HG03342 (cell line): Measurements from ENCODE around the gene IFFO2.
"Not testable (repeated sequence)": the region's sequence is repeated elsewhere in the genome, so short reads cannot be mapped to it uniquely, and the experiment has no call there.

ENCODE experiments used
- ATAC-seq: cut with Tn5 transposase; IDR thresholded peaks from one replicate; pipeline ENCODE4 v1.9.1; 2021; ENCODE audit warnings: mild to moderate bottlenecking, moderate library complexity; ENCODE audit not compliant: unreplicated experiment

IFFO2 gene

DNA sequence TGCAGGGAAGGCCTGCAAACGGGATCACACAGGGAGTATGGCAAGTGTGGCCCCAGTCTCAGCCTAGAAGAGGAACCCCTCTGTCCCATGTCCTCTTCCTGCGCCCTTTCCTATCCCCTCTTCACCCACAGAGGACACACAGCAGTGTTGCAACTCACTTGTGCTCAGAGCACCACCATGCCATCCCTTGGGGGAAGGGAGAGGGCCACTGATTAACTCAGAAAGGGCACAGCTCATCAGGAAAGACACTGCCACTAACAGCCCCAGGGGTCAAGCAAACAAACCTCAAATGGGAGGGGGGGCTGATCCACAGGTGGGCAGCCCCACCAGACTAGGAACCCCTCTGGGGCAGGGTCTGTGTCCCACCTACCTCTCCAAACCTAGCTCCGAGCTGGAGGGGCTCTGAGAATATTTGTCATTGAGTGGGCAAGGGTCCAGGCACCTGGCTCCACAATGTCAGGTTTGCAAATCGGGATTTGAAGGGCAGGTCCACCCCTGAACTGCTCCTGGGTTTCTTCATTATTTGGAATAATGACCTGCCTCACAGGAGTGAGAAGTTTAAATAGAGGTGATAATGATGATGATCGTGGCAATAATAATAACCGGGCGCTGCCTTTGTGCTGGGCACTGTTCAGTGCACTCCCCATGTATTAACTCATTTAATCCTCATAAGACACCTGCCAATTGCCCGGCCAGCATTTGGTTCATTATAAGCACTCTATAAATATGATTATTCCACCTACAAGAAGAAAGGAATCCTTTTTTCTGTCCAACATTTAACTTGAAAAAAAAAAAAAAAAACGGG lies 55.1 kb downstream of the IFFO2 start:
- ATAC-seq, result no peak

DNA sequence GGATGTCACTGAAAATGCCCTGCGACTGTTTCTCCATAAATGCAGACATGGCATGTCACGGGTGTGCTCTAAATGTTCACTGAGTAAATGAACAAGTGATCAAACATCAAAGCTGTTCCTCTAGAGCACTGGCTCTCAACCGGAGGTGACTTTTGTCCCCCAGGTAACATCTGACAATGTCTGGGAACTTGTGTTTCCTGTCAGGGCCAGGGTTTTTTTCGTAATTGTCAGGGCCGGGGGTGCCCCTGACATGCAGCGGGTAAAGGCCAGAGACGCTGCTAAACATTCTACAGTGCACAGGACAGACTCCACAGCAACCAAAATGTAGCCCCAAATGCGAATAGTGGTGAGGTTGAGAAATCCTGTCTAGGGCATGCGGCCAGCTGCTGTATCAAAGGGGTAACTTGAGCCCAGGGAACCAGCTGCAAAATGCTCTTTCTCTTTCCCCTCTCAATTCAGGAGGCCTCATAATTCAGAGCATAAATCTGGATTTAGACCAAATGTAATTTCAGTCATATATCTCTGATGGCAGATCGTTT lies 56.1 kb downstream of the IFFO2 start:
- no peak for ATAC-seq

DNA sequence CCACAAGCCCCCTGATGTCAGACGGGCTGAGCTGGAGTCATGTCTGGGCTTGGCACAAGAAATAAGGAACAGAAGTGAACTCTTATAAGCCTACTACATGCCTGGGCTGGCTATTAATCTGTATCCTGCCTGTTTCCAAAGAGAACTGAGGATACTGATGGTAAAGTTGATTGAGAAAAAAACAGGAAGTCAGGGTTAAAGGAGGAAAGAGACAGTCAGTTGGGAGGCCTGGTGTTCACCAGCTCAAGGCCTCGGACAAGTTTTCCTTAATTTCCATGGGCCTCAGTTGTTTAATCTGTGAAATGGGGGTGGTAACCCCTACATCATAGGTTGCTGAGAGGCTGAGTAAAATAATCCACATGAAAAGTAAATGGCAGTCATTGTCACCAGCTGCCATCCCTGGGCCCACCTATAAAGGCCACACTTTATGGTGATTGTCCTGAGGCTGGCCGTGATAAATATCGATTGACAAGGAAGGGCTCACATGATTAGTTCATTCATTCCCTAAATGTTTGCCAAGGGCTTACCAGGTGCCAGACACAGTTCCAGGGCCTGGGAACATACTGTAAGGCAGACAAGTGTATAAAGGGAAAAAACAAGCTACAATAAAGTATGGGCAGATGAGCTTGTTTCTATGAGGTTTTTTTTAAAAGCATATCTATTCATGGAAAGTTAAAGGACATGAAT lies 57.0 kb downstream of the IFFO2 start:
- no peak for ATAC-seq

DNA sequence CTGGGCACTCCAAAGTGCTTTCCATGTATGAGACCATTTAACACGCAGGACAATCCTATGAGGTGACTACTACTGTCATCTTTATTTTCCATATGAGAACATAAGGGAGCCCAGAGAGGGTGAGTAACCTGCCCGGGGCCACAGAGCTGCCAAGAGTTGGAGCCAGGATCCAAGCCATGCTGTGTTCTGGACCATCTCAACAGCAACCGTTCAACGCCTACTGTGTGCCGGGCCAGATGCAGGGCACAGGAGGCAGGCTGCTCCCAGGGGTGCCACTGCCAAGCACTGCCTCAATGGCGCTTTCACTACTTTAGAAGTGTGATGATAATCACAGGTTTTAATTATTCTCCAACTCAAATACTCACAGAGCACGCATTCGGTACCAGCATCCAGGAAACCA lies 57.9 kb downstream of the IFFO2 start:
- no peak for ATAC-seq

DNA sequence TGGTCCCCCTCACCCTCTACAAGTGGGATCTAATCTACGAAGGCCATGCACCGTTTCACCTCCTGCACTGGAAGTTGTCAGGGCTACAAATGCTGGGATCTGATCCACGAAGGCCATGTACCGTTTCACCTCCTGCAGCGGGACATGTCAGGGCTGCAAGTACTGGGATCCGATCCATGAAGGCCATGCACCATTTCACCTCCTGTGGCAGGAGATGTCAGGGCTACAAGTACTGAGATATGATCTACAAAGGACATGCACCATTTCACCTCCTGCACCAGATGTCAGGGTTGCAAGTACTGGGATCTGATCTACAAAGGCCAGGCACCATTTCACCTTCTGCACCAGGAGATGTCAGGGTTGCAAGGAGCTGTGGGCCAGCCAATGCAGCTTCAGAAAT lies 61.2 kb downstream of the IFFO2 start:
- ATAC-seq, result no peak

DNA sequence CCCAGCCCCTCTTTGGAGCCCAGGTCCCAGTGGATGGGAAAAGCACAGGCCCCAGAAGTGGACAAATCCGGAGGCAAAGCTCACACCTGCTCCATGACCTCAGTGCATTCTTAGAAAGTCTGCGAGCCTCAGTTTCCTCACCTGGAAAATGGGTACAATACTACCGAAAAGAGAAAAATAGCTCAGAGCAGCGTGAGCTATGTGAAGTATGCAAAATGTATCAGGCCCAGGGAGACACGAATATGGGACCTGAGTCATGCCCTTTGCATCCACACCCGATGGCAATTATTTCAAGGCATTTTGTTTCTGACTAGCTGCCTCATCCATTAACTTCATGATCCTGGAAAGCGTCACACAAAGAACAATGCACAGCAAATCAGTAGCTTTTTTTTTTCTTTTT lies 63.4 kb downstream of the IFFO2 start:
- ATAC-seq, result no peak

DNA sequence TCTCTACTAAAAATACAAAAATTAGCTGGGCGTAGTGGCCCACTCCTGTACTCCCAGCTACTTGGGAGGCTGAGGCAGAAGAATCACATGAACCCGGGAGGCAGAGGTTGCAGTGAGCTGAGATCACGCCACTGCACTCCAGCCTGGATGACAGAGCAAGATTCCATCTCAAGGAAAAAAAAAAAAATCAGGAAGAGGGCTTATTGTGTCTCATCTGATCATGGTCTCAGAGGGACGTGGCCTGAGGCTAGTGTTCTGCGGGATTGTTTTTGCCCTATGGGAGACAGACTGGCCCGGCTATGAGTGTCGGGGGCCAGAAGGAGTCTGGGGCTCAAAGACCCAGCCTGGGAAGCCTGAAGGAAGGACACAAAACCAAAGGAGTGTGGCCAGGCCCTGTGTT lies 64.6 kb downstream of the IFFO2 start:
- ATAC-seq, result not testable (repeated sequence)

DNA sequence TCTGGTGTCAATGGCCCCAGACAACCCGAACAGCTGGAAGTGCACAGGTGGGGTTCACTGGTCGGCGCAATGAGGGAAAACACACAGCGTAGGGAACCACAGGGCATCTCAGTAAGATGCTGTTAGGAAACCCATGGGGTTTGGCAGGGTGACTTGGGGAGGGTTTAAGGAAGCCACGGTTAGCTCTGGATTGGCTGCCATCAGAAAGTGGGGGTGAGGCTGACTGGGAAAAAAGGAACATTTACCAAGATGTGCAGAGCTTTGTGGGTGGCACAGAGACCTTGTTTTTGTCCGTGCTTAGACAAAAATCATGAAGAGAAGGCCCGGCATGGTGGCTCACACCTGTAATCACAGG lies 65.1 kb downstream of the IFFO2 start:
- ATAC-seq, result no peak

DNA sequence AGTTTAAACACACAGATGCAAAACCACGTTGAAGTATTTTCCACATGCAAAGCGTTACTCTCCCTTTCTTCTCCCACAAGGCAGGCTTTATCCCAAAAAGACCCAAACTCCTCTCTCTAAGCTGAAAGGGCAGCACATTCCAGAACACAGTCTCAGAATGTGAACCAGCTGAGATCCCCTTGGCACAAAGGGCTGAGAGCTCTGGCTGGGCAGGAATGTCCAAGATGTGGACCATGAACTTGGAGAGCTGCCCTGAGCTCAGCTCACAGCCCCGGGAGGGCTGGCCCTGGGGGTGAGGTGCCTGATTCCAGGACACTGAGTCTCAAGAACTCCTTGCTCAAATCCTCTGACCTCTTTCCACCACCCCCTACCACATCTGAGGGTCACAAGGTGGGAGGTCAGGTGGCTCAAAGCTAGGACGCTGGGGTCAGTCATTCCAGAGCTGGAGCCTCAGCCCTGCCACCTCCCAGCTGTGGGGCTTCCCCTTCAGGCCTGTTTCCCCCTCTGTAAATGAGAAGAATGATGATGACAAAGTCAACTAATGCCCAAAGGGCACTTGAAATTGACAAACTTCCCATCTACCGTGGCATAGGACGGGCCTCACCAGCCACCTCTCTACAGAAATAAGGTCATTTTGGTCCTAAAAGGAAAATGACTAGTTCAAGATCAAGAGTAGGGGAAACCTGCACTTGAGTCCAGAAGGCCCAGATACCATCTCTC lies 65.6 kb downstream of the IFFO2 start:
- no peak for ATAC-seq

DNA sequence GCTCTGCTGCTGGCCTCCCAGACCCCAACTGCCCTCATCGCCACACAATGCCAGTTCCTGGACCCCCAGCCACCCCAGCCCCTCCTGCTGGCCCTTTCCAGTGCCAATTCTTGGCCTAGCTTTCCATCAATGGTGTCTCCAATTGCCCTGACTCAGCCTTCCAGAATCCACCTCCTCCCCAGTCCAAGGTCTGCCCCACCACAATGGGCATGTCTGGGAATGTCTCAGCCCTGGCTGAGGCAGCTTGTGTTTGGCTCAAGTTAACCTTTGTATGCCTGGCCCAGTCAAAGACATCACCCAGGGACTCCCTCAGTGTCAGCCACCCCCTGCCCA lies 70.5 kb downstream of the IFFO2 start:
- ATAC-seq, result no peak

DNA sequence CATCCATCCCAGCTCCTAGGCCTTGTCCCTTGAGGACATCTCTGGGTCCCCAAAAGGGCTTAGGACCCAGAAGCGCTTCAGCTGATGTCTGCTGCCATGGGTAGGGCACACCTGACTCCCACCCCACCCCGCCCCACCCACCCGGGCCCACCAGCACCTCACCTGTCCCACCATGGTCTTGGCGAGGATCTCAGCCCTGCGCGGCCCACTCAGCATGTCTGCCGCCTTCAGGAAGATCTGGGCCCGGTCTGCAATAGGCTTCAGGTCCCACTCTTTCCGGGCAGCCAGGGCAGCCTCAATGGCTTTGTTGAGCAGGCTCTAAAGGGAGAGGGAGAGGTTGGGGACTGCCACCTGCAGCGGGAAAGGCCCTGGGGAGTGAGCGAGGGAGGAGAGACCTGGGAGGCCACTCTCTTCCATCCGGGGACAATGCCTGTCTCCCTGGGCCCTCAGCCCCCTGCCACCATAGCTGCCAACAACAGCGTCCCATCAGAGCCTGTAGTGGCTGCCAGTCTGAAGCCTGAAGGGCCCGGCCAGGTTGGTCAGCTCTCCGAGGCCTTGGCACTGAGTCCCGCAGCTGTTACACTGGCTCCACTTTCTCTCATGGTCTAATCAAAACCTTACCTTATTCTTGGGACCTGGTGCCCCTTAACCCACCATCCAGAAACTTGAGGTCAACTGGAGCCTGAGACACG lies 71.0 kb downstream of the IFFO2 start:
- ATAC-seq, result no peak

DNA sequence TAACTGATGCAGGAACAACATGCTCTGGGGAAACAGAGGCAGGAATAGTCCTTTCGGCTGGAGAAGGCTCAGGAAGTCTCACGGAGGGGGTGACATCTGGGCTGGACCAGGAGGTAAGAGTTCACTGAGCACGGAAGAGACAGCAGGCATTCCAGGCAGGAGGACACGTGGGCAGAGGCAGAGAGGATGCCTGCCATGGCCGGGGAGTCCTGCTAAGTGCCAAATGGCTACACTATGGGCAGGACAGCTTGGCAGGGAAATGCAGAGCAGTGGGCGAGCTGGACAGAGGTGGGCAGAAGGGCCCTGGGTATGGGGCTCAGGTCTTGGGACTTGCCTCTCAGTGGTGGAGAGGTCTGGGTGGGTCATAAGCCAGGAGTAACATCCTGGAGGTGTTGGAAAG lies 71.7 kb downstream of the IFFO2 start:
- no peak for ATAC-seq

DNA sequence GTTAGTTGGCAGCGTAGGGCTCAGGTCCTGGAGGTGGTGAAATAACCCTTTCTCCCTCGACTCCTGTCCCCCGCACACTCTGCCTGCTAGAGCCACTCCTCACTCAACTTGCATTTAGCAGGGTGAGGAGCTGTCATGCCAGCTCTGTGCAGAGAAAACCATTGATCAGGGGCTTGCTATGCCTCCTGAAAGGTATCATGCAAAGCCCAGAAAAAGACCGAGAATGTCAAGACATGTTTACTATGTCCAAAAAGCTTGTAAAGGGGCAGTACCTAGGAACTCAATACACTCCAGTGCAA lies 72.1 kb downstream of the IFFO2 start:
- no peak for ATAC-seq

DNA sequence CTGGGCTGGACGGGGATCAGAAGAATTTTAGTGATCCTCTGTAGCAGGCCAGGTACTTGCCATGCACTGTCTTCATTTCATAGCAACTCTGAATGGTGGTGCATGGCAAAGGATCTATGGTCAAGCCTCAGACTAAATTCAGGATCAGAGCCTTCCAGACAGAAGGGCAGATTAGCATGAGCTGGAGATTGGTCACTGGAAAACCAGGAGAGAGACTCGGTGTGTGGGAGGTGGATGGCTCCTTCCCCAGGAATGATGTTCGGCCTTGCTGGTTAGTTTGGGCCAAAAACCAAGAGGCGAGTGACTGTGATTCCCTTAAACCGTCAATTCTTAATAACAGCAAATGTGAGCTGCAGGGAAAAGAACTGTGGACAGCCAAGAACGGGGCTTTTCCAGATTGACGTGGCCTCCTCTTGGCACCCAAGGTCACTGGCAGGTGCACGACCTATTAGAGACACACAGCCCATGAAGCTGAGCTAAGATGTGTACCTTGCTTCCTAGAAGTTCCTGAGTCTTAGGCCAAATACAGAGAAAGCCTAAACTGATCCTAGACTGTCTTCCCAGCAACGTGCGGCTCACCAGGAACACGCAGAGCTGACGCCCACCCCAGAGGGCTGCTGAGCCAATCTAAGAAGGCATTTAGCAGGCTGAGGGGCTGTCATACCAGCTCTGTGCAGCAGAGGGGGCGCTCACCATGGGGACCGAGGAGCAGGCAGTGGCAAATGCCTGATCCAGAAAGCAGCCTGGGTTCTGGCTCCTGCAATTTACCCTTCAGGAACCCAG lies 72.6 kb downstream of the IFFO2 start:
- ATAC-seq, result peak; percentile 51

DNA sequence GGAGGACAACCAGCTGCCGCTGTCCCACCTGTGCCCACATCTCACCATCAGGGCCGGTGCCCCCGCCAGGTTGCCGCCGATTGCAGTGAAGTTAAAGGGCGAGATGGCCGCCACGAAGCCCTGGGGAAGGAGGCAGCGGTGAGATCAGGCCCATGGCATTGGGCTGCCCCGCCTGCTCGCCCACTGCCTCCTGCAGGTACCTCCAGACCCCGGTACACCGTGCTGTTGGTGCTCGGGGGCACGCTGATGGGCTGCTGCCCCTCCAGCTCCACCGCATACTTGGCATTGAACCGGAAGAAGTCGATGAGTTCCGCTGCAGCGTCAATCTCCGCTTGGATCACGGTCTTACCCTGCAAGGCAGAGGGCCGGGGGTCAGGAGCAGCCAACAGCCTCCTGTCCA lies 73.4 kb downstream of the IFFO2 start:
- no peak for ATAC-seq

DNA sequence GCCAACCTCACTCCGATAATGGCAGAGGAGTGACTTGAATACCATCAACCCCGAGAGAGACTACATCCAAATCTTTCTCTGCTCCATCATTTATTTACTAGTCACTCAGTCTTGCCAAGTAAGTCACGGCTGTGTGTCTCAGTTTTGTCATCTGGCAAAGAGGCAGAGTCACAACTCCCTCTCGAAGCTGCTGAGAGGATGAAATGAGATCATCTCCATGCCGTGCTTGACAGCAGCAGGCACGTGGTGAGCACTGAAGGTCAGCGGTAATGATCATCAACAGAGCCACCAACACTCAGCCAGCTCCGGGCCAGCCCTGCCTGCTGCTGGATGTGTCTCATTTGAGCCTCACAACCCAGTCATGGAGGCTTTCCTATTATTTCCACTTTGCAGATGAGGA lies 74.0 kb downstream of the IFFO2 start:
- ATAC-seq, result no peak

DNA sequence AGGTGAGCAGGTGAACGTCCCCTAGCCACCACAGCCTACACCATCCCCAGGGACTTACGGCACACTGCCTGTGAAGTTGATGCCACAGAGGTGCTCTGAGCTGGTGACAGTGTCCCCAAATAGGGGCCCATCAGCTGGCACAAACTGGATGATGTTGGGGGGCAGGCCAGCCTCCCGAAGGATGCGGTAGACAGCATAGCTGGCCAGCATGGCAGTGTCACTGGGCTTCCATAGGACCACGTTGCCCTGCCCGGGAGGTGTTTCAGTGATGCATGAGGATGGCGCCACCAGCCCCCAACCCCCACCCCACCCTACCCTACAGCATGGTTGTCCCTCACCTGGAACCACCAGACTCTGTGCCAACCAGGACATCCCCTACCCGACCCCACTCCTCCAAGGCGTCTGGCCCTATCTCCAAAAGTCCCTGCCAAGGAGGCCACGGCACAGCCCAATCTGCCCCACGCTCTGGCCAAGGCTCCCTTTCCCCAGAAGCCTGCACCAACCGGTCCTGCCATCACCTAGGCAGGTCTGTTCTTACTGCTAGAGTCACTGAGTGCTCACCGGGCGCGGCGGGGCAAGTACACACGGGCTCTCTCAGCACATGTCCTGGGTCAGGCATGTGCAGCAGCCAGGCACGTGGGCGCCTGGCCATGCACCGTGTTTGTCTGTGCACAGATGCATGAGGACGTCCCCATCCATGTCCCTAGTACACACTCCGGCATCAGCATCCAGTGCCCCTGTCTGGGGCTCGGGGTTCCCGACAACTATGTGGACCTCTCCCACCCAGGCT lies 74.6 kb downstream of the IFFO2 start:
- ATAC-seq, result no peak

DNA sequence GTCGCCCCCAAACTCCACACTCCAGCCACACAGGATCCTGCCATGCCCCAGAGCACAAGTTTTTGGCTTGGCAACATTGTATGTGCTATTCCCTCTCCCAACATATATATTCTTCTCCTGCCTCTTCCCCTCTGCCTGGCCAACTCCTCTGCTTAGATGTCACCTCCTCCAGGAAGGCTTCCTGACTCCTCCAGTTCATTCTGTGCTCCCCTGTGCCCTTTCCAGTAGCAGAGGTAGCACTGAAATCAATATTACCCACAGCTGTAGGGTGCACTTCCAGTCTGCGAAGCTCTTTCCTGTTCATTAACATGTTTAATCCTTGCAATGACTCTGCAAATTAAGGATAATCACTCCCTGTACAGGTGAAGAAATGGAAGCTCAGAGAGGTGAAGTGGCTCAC lies 75.3 kb downstream of the IFFO2 start:
- ATAC-seq, result no peak

DNA sequence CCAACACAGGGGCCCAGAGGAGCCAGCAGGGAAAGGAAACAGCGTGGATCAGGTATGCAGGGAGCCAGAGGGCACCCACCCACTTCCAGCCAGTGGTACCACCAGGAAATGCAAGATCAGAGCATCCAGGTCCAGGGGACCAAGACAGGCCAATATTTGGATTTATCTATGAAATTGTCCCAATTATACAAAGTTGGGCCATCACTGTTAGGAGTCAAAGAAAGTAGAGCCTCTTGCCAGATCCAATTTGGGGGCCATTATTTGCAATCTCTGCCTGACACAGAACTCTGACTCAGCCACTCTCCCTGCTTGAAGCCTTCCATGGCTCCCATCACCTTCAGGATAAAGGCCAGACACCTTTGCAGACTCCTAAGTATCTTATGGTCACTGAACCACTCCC lies 75.9 kb downstream of the IFFO2 start:
- no peak for ATAC-seq

DNA sequence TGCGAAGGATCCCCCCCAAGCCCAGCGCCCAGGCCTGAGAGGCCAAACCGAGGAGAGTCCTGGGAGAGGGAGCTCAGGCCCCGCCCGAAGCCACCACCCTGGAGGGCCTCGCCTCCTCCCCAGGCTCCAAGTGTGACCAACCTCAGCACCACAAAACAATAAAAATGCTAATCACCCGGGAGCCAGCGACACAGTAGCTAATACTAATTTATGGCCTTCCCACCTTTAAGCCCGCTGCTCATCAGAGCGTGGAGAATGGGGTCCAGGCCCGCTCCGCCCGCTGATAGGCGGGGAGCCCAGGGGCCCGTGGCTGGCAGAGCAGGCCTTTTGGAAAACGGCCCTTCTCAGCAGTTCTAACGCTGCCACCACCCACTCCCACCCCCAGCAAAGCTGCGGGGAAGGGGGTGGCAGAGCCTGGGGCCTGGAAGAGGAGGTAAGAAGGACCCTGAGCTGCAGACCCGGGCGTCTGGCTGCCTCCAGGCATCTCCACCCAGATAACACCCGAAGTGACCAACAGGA lies 76.6 kb downstream of the IFFO2 start:
- ATAC-seq, result no peak
